Measurements from ENCODE around the gene SLC6A15. TPM values are rescaled to one million over a fixed set of nuclear protein-coding genes. Genes with fewer than 3 reads are reported as not detected.

Gene SLC6A15
- total and polyA plus RNA-seq, 4 donors, result not detected

GRCh38 chr12:84877340-84877739 lies 35.3 kb downstream of the SLC6A15 start:
- TF ChIP-seq HNF4G (IDR thresholded peaks at IDR 0.05) (no peak), GABPA (IDR thresholded peaks at IDR 0.05 in 1 of 2, conservative IDR thresholded peaks at IDR 0.05 in 1 of 2) (no peak), HNF4A (conservative IDR thresholded peaks at IDR 0.05) (no peak), YY1 (IDR thresholded peaks at IDR 0.05) (no peak), MAX (IDR thresholded peaks at IDR 0.05) (no peak), REST (IDR thresholded peaks at IDR 0.05) (no peak), ZBTB33 (IDR thresholded peaks at IDR 0.05) (no peak), CTCF (IDR thresholded peaks at IDR 0.05; ENCODE audit: low read depth, low read length, missing input control) (no peak), RXRA (IDR thresholded peaks at IDR 0.05) (no peak), TAF1 (conservative IDR thresholded peaks at IDR 0.05) (no peak), FOXA2 (IDR thresholded peaks at IDR 0.05) (no peak), EGR1 (IDR thresholded peaks at IDR 0.05; ENCODE audit: low read depth in 2 of 2) (no peak), RAD21 (IDR thresholded peaks at IDR 0.05) (no peak)
- H3K9me3 ChIP-seq (ENCODE audit: control insufficient read depth in 4 of 4, low read length in 3 of 4), result no peaks in the 10 kb centered on the region

GRCh38 chr12:84875241-84875640 lies 37.4 kb downstream of the SLC6A15 start:
- no peak for DNase-seq (ENCODE audit: low spot score)
- no peak overlapping the region for H3K27ac ChIP-seq (ENCODE audit: low read depth in 1 of 2, low read length in 2 of 2)
- H3K27me3 ChIP-seq (ENCODE audit: control insufficient read depth in 4 of 4, insufficient read depth in 4 of 4, low read length in 3 of 4), result peaks cover 0 to 4% (median 0%) of the 10 kb centered on the region in 4 donors
- no peaks in the 10 kb centered on the region for H3K9me3 ChIP-seq (ENCODE audit: control insufficient read depth in 4 of 4, low read length in 3 of 4)
- no peak overlapping the region for H3K4me3 ChIP-seq (ENCODE audit: low read depth in 1 of 3, low read length in 3 of 3)
- no peaks in the 10 kb centered on the region for H3K4me1 ChIP-seq (ENCODE audit: control insufficient read depth in 4 of 4, insufficient read depth in 4 of 4, low read length in 3 of 4)
- no peak overlapping the region for H3K9ac ChIP-seq (ENCODE audit: low read depth in 1 of 2, low read length in 2 of 2)
- TF ChIP-seq REST (IDR thresholded peaks at IDR 0.05) (no peak), GABPA (IDR thresholded peaks at IDR 0.05 in 1 of 2, conservative IDR thresholded peaks at IDR 0.05 in 1 of 2) (no peak)
- H3K36me3 ChIP-seq (ENCODE audit: control insufficient read depth in 4 of 4, insufficient read depth in 3 of 4, low read depth in 1 of 4, low read length in 3 of 4), result no peaks in the 10 kb centered on the region
- WGBS, result 46% methylated on average over 4 of the region's 4 CpGs

More at GRCh38 chr12:84877340-84877739, 35.3 kb downstream of the SLC6A15 start:
- Histone ChIP-seq H3K27me3 (ENCODE audit: control insufficient read depth in 4 of 4, insufficient read depth in 4 of 4, low read length in 3 of 4) (peaks cover 0 to 5% (median 0%) of the 10 kb centered on the region in 4 donors), H3K27ac (ENCODE audit: low read depth in 1 of 2, low read length in 2 of 2) (no peak overlapping the region), H3K36me3 (ENCODE audit: control insufficient read depth in 4 of 4, insufficient read depth in 3 of 4, low read depth in 1 of 4, low read length in 3 of 4) (no peaks in the 10 kb centered on the region), H3K9ac (ENCODE audit: low read depth in 1 of 2, low read length in 2 of 2) (no peak overlapping the region), H3K4me3 (ENCODE audit: low read depth in 1 of 3, low read length in 3 of 3) (no peak overlapping the region), H3K4me1 (ENCODE audit: control insufficient read depth in 4 of 4, insufficient read depth in 4 of 4, low read length in 3 of 4) (no peaks in the 10 kb centered on the region)
- WGBS, result 53% methylated on average over 2 of the region's 2 CpGs
- DNase-seq (ENCODE audit: low spot score), result no peak

Measured in liver (tissue), 9 donors.